ENCODE data around the gene TUBB1. TPM values are rescaled to one million over a fixed set of nuclear protein-coding genes. Genes with fewer than 3 reads are reported as not detected.

TUBB1 gene
- total RNA-seq, 4 donors from 2014 or later = 0.15 TPM; not detected in 3

- Histone ChIP-seq H3K9me3 (no peaks in the 10 kb centered on the region), H3K27me3 (no peaks in the 10 kb centered on the region), H3K4me1 (peaks cover 0 to 8% (median 0%) of the 10 kb centered on the region in 3 donors), H3K4me3 (no peak overlapping the region), H3K36me3 (peaks cover 0 to 100% of the 10 kb centered on the region in 2 donors), H3K27ac (peak overlapping the region in 1 of 4 donors; percentile 16)
- ATAC-seq = no peak
- TF ChIP-seq, protein P1, sequence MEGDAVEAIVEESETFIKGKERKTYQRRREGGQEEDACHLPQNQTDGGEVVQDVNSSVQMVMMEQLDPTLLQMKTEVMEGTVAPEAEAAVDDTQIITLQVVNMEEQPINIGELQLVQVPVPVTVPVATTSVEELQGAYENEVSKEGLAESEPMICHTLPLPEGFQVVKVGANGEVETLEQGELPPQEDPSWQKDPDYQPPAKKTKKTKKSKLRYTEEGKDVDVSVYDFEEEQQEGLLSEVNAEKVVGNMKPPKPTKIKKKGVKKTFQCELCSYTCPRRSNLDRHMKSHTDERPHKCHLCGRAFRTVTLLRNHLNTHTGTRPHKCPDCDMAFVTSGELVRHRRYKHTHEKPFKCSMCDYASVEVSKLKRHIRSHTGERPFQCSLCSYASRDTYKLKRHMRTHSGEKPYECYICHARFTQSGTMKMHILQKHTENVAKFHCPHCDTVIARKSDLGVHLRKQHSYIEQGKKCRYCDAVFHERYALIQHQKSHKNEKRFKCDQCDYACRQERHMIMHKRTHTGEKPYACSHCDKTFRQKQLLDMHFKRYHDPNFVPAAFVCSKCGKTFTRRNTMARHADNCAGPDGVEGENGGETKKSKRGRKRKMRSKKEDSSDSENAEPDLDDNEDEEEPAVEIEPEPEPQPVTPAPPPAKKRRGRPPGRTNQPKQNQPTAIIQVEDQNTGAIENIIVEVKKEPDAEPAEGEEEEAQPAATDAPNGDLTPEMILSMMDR (IDR thresholded peaks at IDR 0.05) = no peak
- no peak for TF ChIP-seq POLR2A (IDR thresholded peaks at IDR 0.05)
- no peak for TF ChIP-seq EP300 (IDR thresholded peaks at IDR 0.05)
- TF ChIP-seq POLR2AphosphoS5 (IDR thresholded peaks at IDR 0.05) = no peak
- WGBS, 2 donors (ENCODE audit: low coverage in 1 of 2) = 64 to 81% methylated on average over 13 to 14 of the region's 17 CpGs
Observed at GRCh38 chr20:58994390-58995159, 24.7 kb upstream of the TUBB1 start.

DNA sequence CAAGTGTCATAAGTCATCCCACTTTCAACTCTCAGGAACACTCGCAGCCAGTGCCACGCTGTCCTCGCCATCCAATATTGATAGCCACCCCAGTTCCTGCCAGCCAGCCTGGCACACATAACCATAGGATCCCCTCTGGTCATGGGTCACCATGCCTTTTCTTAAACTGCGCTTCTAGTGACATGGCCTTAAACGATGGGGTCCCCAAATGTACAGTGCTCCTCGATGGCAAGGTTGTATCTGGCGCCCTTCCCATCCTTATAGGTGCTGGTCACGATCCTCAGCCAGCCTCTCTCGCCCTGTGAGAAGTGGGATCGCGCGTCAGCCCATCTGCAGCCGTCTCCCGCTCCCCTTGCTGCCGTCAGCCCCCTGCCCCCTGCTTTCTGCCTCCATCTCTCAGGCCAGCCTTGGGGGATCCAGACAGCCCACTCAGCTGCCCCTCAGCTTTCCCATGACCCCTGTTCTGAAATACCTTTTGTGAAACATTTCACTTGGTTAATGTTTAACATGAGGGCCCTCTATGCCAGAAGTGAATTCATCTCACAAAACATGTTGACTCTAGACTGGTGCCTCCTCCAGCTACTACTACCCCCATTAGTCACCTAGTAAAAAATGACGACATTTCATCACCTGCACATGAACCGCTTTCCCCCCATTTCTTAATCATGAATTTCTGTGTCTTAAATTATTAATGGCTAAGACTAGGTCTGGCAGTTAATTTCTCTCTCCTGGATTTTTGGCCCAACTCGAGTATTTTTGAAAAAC is 23.6 kb upstream of the TUBB1 start:
- Histone ChIP-seq H3K27me3 (no peaks in the 10 kb centered on the region), H3K9me3 (no peaks in the 10 kb centered on the region), H3K36me3 (peaks cover 0 to 100% of the 10 kb centered on the region in 2 donors), H3K4me3 (no peak overlapping the region), H3K27ac (no peak overlapping the region), H3K4me1 (peaks cover 0 to 8% (median 0%) of the 10 kb centered on the region in 3 donors)
- TF ChIP-seq POLR2AphosphoS5 (IDR thresholded peaks at IDR 0.05) (no peak), EP300 (IDR thresholded peaks at IDR 0.05) (no peak), POLR2A (IDR thresholded peaks at IDR 0.05) (no peak)
- TF ChIP-seq, protein P1 (IDR thresholded peaks at IDR 0.05) = no peak
- no peak for ATAC-seq
- 75 to 89% methylated on average over 4 to 16 of the region's 18 CpGs for WGBS, 2 donors (ENCODE audit: low coverage in 1 of 2)

DNA sequence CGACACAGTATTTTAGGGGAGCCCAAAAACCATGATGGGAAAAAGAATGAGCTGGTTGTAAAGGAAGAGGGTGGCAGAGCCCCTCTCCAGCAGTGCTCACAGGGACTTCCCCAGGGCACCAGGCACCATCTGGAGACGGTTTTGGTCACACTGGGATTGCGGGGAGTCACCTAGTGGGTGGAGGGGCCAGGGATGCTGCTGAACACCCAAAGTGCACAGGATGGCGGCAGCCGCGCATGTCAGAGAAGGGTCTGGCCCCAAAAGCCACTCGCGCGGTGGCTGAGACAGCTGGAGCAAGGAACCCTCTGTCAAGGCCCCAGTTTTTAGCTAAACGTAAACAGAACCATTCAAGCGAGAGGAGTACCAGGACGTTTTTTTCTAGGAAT is 23.0 kb upstream of the TUBB1 start:
- no peaks in the 10 kb centered on the region for H3K9me3 ChIP-seq
- 80 to 82% methylated on average over 1 to 5 of the region's 12 CpGs for WGBS, 2 donors (ENCODE audit: low coverage in 1 of 2)
- peaks cover 0 to 8% (median 0%) of the 10 kb centered on the region in 3 donors for H3K4me1 ChIP-seq
- peaks cover 0 to 100% of the 10 kb centered on the region in 2 donors for H3K36me3 ChIP-seq
- H3K27me3 ChIP-seq = no peaks in the 10 kb centered on the region
- ATAC-seq = no peak
- no peak for TF ChIP-seq EP300 (IDR thresholded peaks at IDR 0.05)
- no peak for TF ChIP-seq POLR2AphosphoS5 (IDR thresholded peaks at IDR 0.05)
- TF ChIP-seq, protein P1 (IDR thresholded peaks at IDR 0.05) = no peak
- TF ChIP-seq POLR2A (IDR thresholded peaks at IDR 0.05) = no peak
- H3K4me3 ChIP-seq = no peak overlapping the region
- H3K27ac ChIP-seq = no peak overlapping the region

- H3K27ac ChIP-seq = no peak overlapping the region
- H3K4me3 ChIP-seq = no peak overlapping the region
- TF ChIP-seq EP300 (IDR thresholded peaks at IDR 0.05) (no peak), POLR2AphosphoS5 (IDR thresholded peaks at IDR 0.05) (no peak), POLR2A (IDR thresholded peaks at IDR 0.05) (no peak)
- TF ChIP-seq, protein P1 (IDR thresholded peaks at IDR 0.05) = no peak
- H3K4me1 ChIP-seq = peaks cover 0 to 2% (median 0%) of the 10 kb centered on the region in 3 donors
- WGBS, 2 donors (ENCODE audit: low coverage in 1 of 2) = 67 to 92% methylated on average over 1 to 23 of the region's 24 CpGs
- H3K27me3 ChIP-seq = no peaks in the 10 kb centered on the region
- H3K36me3 ChIP-seq = peaks cover 0 to 100% of the 10 kb centered on the region in 2 donors
- no peak for ATAC-seq
- H3K9me3 ChIP-seq = no peaks in the 10 kb centered on the region
Observed at GRCh38 chr20:58997141-58997770, 22.0 kb upstream of the TUBB1 start.

Measured in gastroesophageal sphincter (tissue), 4 donors.